Measurements from ENCODE around the gene DNAI1. TPM values are rescaled to one million over a fixed set of nuclear protein-coding genes. Genes with fewer than 3 reads are reported as not detected.

Gene DNAI1
- polyA plus RNA-seq, 1 of the 3 experiments (the other 2 are of a cell fraction) = 0.46 TPM

DNA sequence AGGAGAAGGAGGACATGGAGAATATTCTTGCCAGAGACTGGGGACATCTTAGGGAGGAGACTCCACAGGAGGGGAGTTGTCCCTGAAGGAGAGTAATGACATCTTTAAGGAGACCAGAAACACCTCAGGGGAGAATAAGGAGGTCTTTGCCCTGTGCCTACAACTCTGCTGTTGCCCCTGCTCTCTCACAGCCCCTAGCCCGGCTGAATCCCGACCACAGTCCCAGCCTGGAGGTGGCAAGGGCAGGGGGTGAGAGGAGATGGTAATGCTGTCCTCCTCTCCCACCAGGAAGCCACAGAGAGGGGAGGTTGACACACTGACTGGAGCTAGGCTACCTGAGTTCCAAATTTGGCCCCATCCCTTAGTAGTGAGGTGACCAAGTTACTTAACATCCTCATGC, 94.4 kb downstream of the DNAI1 start:
- CTCF ChIA-PET = interaction anchor here (0.6 to 18.0 kb wide), 5 partner anchors 29 to 184 kb away, joined by 3 to 507 read pairs (median 4); partner anchors contain the start of gene CNTFR
- POLR2A ChIA-PET = no interaction called here
- WGBS (ENCODE audit: low lambda C conversion rate) = 60% methylated on average over 1 of the region's 2 CpGs

DNA sequence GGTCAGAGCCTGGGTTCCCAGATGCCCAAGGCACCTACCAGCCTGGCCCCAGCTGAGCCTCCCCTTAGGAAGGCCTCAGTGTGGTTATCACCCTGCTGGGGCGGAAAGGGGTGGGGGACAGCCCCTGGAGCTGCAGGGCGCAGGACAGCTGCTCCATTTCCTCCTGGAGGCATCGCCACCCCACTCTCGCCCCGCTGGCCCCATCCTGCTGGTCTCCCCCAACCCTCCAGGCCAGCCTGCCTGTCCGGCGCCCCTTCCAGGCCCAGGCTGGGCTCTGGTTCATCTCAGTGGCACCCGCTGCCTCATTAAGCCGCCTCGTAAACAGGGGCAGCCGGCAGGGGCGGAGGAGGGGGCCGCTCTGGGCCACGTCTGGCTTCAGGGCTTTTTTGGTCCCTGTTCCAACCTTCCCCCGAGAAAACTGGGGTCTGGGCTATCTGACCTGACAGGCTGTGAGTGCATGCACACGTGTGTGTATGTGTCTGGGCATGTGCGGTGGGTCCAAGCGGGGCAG, 95.0 kb downstream of the DNAI1 start:
- peaks cover 0 to 76% of the 10 kb centered on the region in 2 experiments; a peak in 1 of 4 replicates for H3K4me1 ChIP-seq (ENCODE audit: control insufficient read depth in 1 of 2, insufficient read depth in 2 of 2, low read depth in 1 of 2, low read length in 1 of 2)
- 92% methylated on average over 8 of the region's 18 CpGs for WGBS (ENCODE audit: low lambda C conversion rate)
- H3K27ac ChIP-seq (ENCODE audit: low read depth in 2 of 2, low read length in 1 of 2) = peak overlapping the region in 1 of 2 experiments; percentile 91; a peak in 2 of 4 replicates
- H3K79me2 ChIP-seq (ENCODE audit: insufficient read depth) = no peaks in the 10 kb centered on the region
- TF ChIP-seq RAD21 (IDR thresholded peaks at IDR 0.05; ENCODE audit: low read length) (no peak), FOSL2 (IDR thresholded peaks at IDR 0.05; ENCODE audit: borderline replicate concordance, low read depth) (no peak), JUND (IDR thresholded peaks at IDR 0.05) (no peak), GATA2 (CRISPR knock-in tag; IDR thresholded peaks at IDR 0.05) (peak; percentile 26; the same call in 1 of the 2 replicates)
- H4K20me1 ChIP-seq (ENCODE audit: insufficient read depth) = no peaks in the 10 kb centered on the region
- H3K4me2 ChIP-seq = no peak overlapping the region
- ChIA-PET CTCF (interaction anchor here (0.6 to 18.0 kb wide), 4 partner anchors 28 to 184 kb away, joined by 3 to 507 read pairs (median 4); partner anchors contain the start of gene CNTFR), POLR2A (no interaction called here)
- no peaks in the 10 kb centered on the region for H3F3A ChIP-seq (replicated peaks; ENCODE audit: insufficient read depth)
- no peaks in the 10 kb centered on the region for H3K36me3 ChIP-seq (replicated peaks in 1 of 2; ENCODE audit: control insufficient read depth in 1 of 2, insufficient read depth in 2 of 2, low read length in 1 of 2)
- DNase-seq = peak; percentile 78
- no peaks in the 10 kb centered on the region for H3K9me3 ChIP-seq
- no peaks in the 10 kb centered on the region for H3K9me2 ChIP-seq
- no peak overlapping the region for H3K4me3 ChIP-seq (ENCODE audit: low read depth in 2 of 2, low read length in 1 of 2)
- H2AFZ ChIP-seq (ENCODE audit: low read depth) = no peak overlapping the region
- no peak overlapping the region for H3K9ac ChIP-seq
- H3K27me3 ChIP-seq (ENCODE audit: insufficient read depth) = no peaks in the 10 kb centered on the region; the same call in 1 of the 2 replicates

More for the DNA sequence above, 94.4 kb downstream of the DNAI1 start:
- Histone ChIP-seq H3K9ac (no peak overlapping the region), H2AFZ (ENCODE audit: low read depth) (no peak overlapping the region), H3F3A (replicated peaks; ENCODE audit: insufficient read depth) (no peaks in the 10 kb centered on the region), H3K27me3 (ENCODE audit: insufficient read depth) (no peaks in the 10 kb centered on the region; the same call in 1 of the 2 replicates), H3K9me2 (no peaks in the 10 kb centered on the region), H3K36me3 (replicated peaks in 1 of 2; ENCODE audit: control insufficient read depth in 1 of 2, insufficient read depth in 2 of 2, low read length in 1 of 2) (no peaks in the 10 kb centered on the region), H3K9me3 (no peaks in the 10 kb centered on the region), H3K27ac (ENCODE audit: low read depth in 2 of 2, low read length in 1 of 2) (peak overlapping the region in 1 of 2 experiments; percentile 91; a peak in 2 of 4 replicates), H4K20me1 (ENCODE audit: insufficient read depth) (no peaks in the 10 kb centered on the region), H3K4me2 (no peak overlapping the region), H3K4me3 (ENCODE audit: low read depth in 2 of 2, low read length in 1 of 2) (no peak overlapping the region), H3K4me1 (ENCODE audit: control insufficient read depth in 1 of 2, insufficient read depth in 2 of 2, low read depth in 1 of 2, low read length in 1 of 2) (peaks cover 0 to 74% of the 10 kb centered on the region in 2 experiments; a peak in 1 of 4 replicates), H3K79me2 (ENCODE audit: insufficient read depth) (no peaks in the 10 kb centered on the region)
- DNase-seq = peak; percentile 19
- TF ChIP-seq EP300 (IDR thresholded peaks at IDR 0.05; ENCODE audit: borderline replicate concordance in 1 of 2, low read depth in 1 of 2, low read length in 1 of 2) (no peak), TCF12 (IDR thresholded peaks at IDR 0.05) (no peak), RXRA (IDR thresholded peaks at IDR 0.05; ENCODE audit: borderline replicate concordance, low read depth) (no peak), SMC3 (IDR thresholded peaks at IDR 0.05; ENCODE audit: low read depth, low read length) (no peak), GATA2 (CRISPR knock-in tag; IDR thresholded peaks at IDR 0.05) (no peak)

DNA sequence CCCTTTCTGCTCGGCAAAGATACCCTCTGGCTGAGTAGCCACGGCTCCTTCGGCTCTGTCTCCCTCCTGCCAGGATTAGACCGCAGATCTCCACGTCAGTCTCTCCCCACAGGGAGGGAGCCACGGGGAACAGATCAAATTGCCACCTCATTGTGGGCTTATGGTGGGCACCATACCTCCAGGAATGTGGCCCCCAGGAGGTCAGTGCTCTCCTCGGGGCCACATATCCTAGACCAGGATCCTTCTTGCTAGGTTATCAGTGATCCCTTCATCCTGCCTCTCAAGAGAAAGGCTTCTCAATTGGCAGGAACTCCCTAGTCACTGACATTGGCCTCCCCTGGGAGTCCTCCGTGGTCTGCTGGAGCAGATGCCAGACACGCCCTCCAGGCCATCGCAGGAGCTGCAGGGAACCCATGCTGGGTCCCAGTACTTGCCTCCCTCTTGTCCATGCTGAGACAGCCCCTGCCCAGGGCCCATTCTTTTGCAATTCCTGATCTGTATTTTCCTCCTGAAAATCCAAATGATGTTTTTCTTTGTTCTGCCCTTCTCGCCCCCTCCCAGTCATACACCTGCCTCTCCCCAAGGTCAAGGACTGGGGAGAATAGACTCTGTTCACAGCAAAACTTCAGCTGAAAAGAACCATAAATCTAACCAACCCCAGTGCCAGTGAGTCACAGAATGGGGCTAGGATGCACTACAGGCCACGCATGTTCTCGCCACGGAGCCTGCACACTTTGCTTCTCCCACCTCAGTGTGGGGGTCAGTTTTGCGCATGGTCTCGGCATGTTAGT, 95.8 kb downstream of the DNAI1 start:
- Histone ChIP-seq H3K27me3 (ENCODE audit: insufficient read depth) (no peaks in the 10 kb centered on the region; the same call in 1 of the 2 replicates), H3F3A (replicated peaks; ENCODE audit: insufficient read depth) (no peaks in the 10 kb centered on the region), H3K36me3 (replicated peaks in 1 of 2; ENCODE audit: control insufficient read depth in 1 of 2, insufficient read depth in 2 of 2, low read length in 1 of 2) (no peaks in the 10 kb centered on the region), H3K9me2 (no peaks in the 10 kb centered on the region), H3K4me1 (ENCODE audit: control insufficient read depth in 1 of 2, insufficient read depth in 2 of 2, low read depth in 1 of 2, low read length in 1 of 2) (peaks cover 0 to 79% of the 10 kb centered on the region in 2 experiments; a peak in 1 of 4 replicates), H2AFZ (ENCODE audit: low read depth) (no peak overlapping the region), H3K4me2 (no peak overlapping the region), H3K9me3 (no peaks in the 10 kb centered on the region), H3K4me3 (ENCODE audit: low read depth in 2 of 2, low read length in 1 of 2) (no peak overlapping the region), H3K9ac (no peak overlapping the region), H3K27ac (ENCODE audit: low read depth in 2 of 2, low read length in 1 of 2) (peak overlapping the region in 1 of 2 experiments; percentile 91; a peak in 2 of 4 replicates), H3K79me2 (ENCODE audit: insufficient read depth) (no peaks in the 10 kb centered on the region), H4K20me1 (ENCODE audit: insufficient read depth) (no peaks in the 10 kb centered on the region)
- 0 out of 4 replicates have a peak, but pooled peaks of 1 of the 2 experiments have one; percentile 9 for TF ChIP-seq EP300 (IDR thresholded peaks at IDR 0.05; ENCODE audit: borderline replicate concordance in 1 of 2, low read depth in 1 of 2, low read length in 1 of 2)
- TF ChIP-seq RAD21 (IDR thresholded peaks at IDR 0.05; ENCODE audit: low read length) = peak; percentile 23; the same call in 1 of the 2 replicates
- no peak for TF ChIP-seq GATA2 (CRISPR knock-in tag; IDR thresholded peaks at IDR 0.05)
- no peak for TF ChIP-seq SIN3A (IDR thresholded peaks at IDR 0.05; ENCODE audit: borderline replicate concordance, low read depth, low read length)
- DNase-seq = peak; percentile 85
- 89% methylated on average over 6 of the region's 16 CpGs for WGBS (ENCODE audit: low lambda C conversion rate)
- ChIA-PET POLR2A (interaction anchor here (0.9 to 2.3 kb wide), 5 partner anchors 16 to 37 kb away, joined by 3 to 10 read pairs (median 4); no protein-coding TSS in a partner anchor), CTCF (interaction anchor here (0.8 to 18.0 kb wide), 8 partner anchors 8 to 49 kb away, joined by 3 to 507 read pairs (median 6); partner anchors contain the start of gene CNTFR)
